ENCODE data around the gene NCOA7. TPM values are rescaled to one million over a fixed set of nuclear protein-coding genes. Genes with fewer than 3 reads are reported as not detected.

NCOA7 gene
- total RNA-seq, 1 donor from 2014 or later, result 26.2 TPM

- Mint-ChIP-seq H3K27ac (ENCODE audit: unreplicated experiment) (no peak overlapping the region), H3K9me3 (ENCODE audit: unreplicated experiment) (no peaks in the 10 kb centered on the region), H3K27me3 (ENCODE audit: unreplicated experiment) (no peaks in the 10 kb centered on the region), H3K4me1 (ENCODE audit: unreplicated experiment) (peaks cover 10% of the 10 kb centered on the region), H3K4me3 (ENCODE audit: unreplicated experiment) (no peak overlapping the region), H3K36me3 (ENCODE audit: low read depth, unreplicated experiment) (peaks cover 5% of the 10 kb centered on the region)
- TF ChIP-seq CTCF (IDR thresholded peaks at IDR 0.05; ENCODE audit: unreplicated experiment), result no peak
- no peak for DNase-seq (ENCODE audit: low spot score)
Measured at GRCh38 chr6:125954735-125955339, 164.1 kb downstream of the NCOA7 start.

- DNase-seq (ENCODE audit: low spot score), result no peak
- no peak for TF ChIP-seq CTCF (IDR thresholded peaks at IDR 0.05; ENCODE audit: unreplicated experiment)
- H3K9me3 Mint-ChIP-seq (ENCODE audit: unreplicated experiment), result no peaks in the 10 kb centered on the region
- H3K4me3 Mint-ChIP-seq (ENCODE audit: unreplicated experiment), result peak overlapping the region; percentile 70
- H3K27me3 Mint-ChIP-seq (ENCODE audit: unreplicated experiment), result no peaks in the 10 kb centered on the region
- peaks cover 10% of the 10 kb centered on the region for H3K4me1 Mint-ChIP-seq (ENCODE audit: unreplicated experiment)
- H3K36me3 Mint-ChIP-seq (ENCODE audit: low read depth, unreplicated experiment), result peaks cover 5% of the 10 kb centered on the region
- H3K27ac Mint-ChIP-seq (ENCODE audit: unreplicated experiment), result no peak overlapping the region
Measured at GRCh38 chr6:125955973-125956372, 165.2 kb downstream of the NCOA7 start.

- Mint-ChIP-seq H3K4me1 (ENCODE audit: unreplicated experiment) (peaks cover 7% of the 10 kb centered on the region), H3K27me3 (ENCODE audit: unreplicated experiment) (no peaks in the 10 kb centered on the region), H3K36me3 (ENCODE audit: low read depth, unreplicated experiment) (peaks cover 5% of the 10 kb centered on the region), H3K9me3 (ENCODE audit: unreplicated experiment) (no peaks in the 10 kb centered on the region), H3K27ac (ENCODE audit: unreplicated experiment) (no peak within 1 kb of the TSS), H3K4me3 (ENCODE audit: unreplicated experiment) (peak within 1 kb of the TSS; percentile 70)
- DNase-seq (ENCODE audit: low spot score), result peak; percentile 99
- TF ChIP-seq CTCF (IDR thresholded peaks at IDR 0.05; ENCODE audit: unreplicated experiment), result peak; percentile 99
Measured at GRCh38 chr6:125956506-125957390, 166.0 kb downstream of the NCOA7 start, which contains the start of gene HINT3. Gene HINT3 (plus strand): TSS chr6:125956770. CDS start chr6:125956978, 208 bp downstream.

- Mint-ChIP-seq H3K9me3 (ENCODE audit: unreplicated experiment) (no peaks in the 10 kb centered on the region), H3K27ac (ENCODE audit: unreplicated experiment) (no peak overlapping the region), H3K4me1 (ENCODE audit: unreplicated experiment) (peaks cover under 1% of the 10 kb centered on the region), H3K4me3 (ENCODE audit: unreplicated experiment) (no peak overlapping the region), H3K36me3 (ENCODE audit: low read depth, unreplicated experiment) (peaks cover under 1% of the 10 kb centered on the region), H3K27me3 (ENCODE audit: unreplicated experiment) (no peaks in the 10 kb centered on the region)
- no peak for DNase-seq (ENCODE audit: low spot score)
- TF ChIP-seq CTCF (IDR thresholded peaks at IDR 0.05; ENCODE audit: unreplicated experiment), result no peak
Measured at GRCh38 chr6:125957391-125957693, 166.6 kb downstream of the NCOA7 start.

GRCh38 chr6:125957845-125958244 is 167.1 kb downstream of the NCOA7 start:
- H3K9me3 Mint-ChIP-seq (ENCODE audit: unreplicated experiment), result no peaks in the 10 kb centered on the region
- no peak for TF ChIP-seq CTCF (IDR thresholded peaks at IDR 0.05; ENCODE audit: unreplicated experiment)
- DNase-seq (ENCODE audit: low spot score), result no peak
- H3K4me3 Mint-ChIP-seq (ENCODE audit: unreplicated experiment), result no peak overlapping the region
- no peak overlapping the region for H3K27ac Mint-ChIP-seq (ENCODE audit: unreplicated experiment)
- no peaks in the 10 kb centered on the region for H3K27me3 Mint-ChIP-seq (ENCODE audit: unreplicated experiment)
- H3K36me3 Mint-ChIP-seq (ENCODE audit: low read depth, unreplicated experiment), result no peaks in the 10 kb centered on the region
- H3K4me1 Mint-ChIP-seq (ENCODE audit: unreplicated experiment), result no peaks in the 10 kb centered on the region

All from endothelial cell (in vitro differentiated cells).